ENCODE measurements around the gene CHAD.

CHAD gene

DNA sequence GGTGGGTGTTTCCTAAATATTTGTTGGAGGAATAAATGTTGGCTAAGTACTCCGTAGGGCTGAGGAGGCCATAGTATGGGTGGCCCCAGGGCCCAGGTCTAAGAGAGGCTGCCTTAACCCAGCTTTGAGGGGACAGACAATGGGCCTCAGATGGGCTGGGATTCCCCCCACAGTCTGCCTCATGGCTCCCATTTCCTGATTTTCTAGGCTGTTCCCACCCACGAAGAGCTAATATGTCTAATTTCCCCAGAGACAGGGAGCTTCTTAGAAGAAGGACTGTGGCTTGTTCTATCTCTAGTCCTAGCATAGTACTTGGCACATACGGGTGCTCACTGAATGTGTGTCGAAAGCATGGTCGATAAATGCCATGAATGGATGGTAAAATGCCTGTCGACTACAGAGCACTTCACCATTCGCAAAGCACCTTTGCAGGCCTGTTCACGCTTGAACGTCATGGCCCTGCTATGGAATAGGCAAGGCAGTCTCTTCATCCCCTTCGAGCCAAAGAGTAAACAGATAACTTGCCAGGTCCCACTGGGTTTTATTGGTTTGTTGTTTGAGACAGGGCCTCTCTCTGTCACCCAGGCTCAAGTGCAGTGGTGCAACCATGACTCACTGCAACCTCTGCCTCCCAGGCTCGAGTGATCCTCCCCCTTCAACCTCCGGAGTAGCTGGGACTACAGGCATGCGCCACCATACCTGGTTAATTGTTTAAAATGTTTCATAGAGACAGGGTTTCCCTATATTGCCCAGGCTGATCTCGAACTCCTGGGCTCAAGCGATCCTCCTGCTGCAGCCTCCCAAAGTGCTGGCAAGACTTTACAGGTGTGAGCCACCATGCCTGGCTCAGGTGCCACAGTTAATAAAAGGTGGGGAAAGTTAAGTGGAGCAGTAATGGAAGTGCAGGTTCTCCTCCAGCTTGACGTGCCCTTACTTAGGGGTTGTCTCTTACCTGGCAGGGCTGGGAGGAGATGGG, 9.7 kb downstream of the CHAD start:
- H3K4me1 ChIP-seq (ENCODE audit: control extremely low read depth in 1 of 4, control insufficient read depth in 4 of 4, insufficient read depth in 4 of 4, low read length in 3 of 4) = no peaks in the 10 kb centered on the region
- DNase-seq = no peak
- H3K4me3 ChIP-seq (ENCODE audit: control insufficient read depth in 1 of 7, extremely low read depth in 1 of 7, insufficient read depth in 4 of 7, low read depth in 2 of 7, low read length in 6 of 7) = no peak overlapping the region
- ChIA-PET POLR2A (no interaction called here), CTCF (interaction anchor here (1.1 kb wide), 1 partner anchor 24 kb away, joined by 3 read pairs; no protein-coding TSS in a partner anchor)
- H3K27me3 ChIP-seq (replicated peaks in 2 of 5; ENCODE audit: control insufficient read depth in 4 of 5, insufficient read depth in 5 of 5, low read length in 4 of 5) = no peaks in the 10 kb centered on the region
- H3K27ac ChIP-seq (ENCODE audit: insufficient read depth in 1 of 2, low read depth in 1 of 2, low read length in 2 of 2, poor library complexity in 1 of 2, severe bottlenecking in 2 of 2) = no peak overlapping the region
- peaks cover 0 to 11% (median 5%) of the 10 kb centered on the region in 4 experiments for H3K36me3 ChIP-seq (ENCODE audit: control insufficient read depth in 4 of 4, insufficient read depth in 4 of 4, low read length in 3 of 4)
- WGBS (ENCODE audit: insufficient coverage) = 92% methylated on average over 14 of the region's 16 CpGs
- H3K9me3 ChIP-seq (ENCODE audit: control extremely low read depth in 1 of 5, control insufficient read depth in 4 of 5, insufficient read depth in 2 of 5, low read depth in 1 of 5, low read length in 4 of 5) = no peaks in the 10 kb centered on the region

DNA sequence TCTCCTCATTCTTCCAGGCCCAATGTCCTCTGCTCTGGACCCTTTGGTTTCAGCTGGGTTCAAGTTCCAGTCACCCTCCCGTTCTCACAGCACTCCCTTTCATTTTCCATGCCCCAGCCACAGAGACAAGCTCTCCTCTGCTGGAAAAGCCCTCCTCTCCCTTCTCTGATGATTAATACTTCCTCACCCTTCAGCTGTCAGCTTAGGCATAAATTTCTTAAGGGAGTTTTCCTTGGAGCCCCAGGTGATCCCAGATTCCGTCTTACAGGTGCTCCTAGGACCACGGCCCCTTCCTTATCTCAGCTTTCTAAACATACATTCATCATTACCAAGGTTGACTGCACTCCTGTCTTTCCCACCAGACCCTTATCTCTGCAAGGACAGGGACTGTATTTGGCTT, 10.4 kb downstream of the CHAD start:
- Histone ChIP-seq H3K36me3 (ENCODE audit: control insufficient read depth in 4 of 4, insufficient read depth in 4 of 4, low read length in 3 of 4) (peaks cover 0 to 11% (median 5%) of the 10 kb centered on the region in 4 experiments), H3K4me3 (ENCODE audit: control insufficient read depth in 1 of 7, extremely low read depth in 1 of 7, insufficient read depth in 4 of 7, low read depth in 2 of 7, low read length in 6 of 7) (no peak overlapping the region), H3K27me3 (replicated peaks in 2 of 5; ENCODE audit: control insufficient read depth in 4 of 5, insufficient read depth in 5 of 5, low read length in 4 of 5) (no peaks in the 10 kb centered on the region), H3K27ac (ENCODE audit: insufficient read depth in 1 of 2, low read depth in 1 of 2, low read length in 2 of 2, poor library complexity in 1 of 2, severe bottlenecking in 2 of 2) (no peak overlapping the region), H3K4me1 (ENCODE audit: control extremely low read depth in 1 of 4, control insufficient read depth in 4 of 4, insufficient read depth in 4 of 4, low read length in 3 of 4) (no peaks in the 10 kb centered on the region), H3K9me3 (ENCODE audit: control extremely low read depth in 1 of 5, control insufficient read depth in 4 of 5, insufficient read depth in 2 of 5, low read depth in 1 of 5, low read length in 4 of 5) (no peaks in the 10 kb centered on the region)
- DNase-seq = no peak
- ChIA-PET POLR2A (no interaction called here), CTCF (interaction anchor here (0.5 to 1.1 kb wide), 2 partner anchors 23 to 1118 kb away, joined by 3 read pairs; no protein-coding TSS in a partner anchor)
- 60% methylated on average over 2 of the region's 3 CpGs for WGBS (ENCODE audit: insufficient coverage)

DNA sequence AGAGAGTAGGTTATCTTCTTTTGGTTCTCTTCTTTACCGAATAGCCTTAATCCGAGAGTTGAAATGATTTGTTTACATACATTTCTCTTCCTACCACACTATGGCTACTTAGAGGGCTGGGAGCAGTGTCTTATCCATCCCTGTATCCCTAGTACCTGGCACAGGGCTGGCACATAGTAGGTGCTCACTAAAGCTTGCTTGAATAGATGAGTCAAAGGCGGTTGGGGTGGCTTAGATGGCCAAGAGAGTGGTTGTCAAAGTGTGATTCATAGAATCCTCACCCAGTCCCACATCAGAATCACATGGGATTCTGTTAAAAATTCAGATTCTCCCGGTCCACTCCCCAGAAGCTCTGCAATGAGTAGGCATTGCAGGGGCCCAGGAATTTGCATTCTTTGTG, 11.1 kb downstream of the CHAD start:
- ChIA-PET POLR2A (no interaction called here), CTCF (interaction anchor here (0.5 to 1.1 kb wide), 2 partner anchors 22 to 1117 kb away, joined by 3 read pairs; no protein-coding TSS in a partner anchor)
- H3K36me3 ChIP-seq (ENCODE audit: control insufficient read depth in 4 of 4, insufficient read depth in 4 of 4, low read length in 3 of 4) = peaks cover 0 to 11% (median 3%) of the 10 kb centered on the region in 4 experiments
- H3K9me3 ChIP-seq (ENCODE audit: control extremely low read depth in 1 of 5, control insufficient read depth in 4 of 5, insufficient read depth in 2 of 5, low read depth in 1 of 5, low read length in 4 of 5) = no peaks in the 10 kb centered on the region
- no peak for DNase-seq
- H3K27me3 ChIP-seq (replicated peaks in 2 of 5; ENCODE audit: control insufficient read depth in 4 of 5, insufficient read depth in 5 of 5, low read length in 4 of 5) = no peaks in the 10 kb centered on the region
- peaks cover 0 to 5% (median 2%) of the 10 kb centered on the region in 4 experiments for H3K4me1 ChIP-seq (ENCODE audit: control extremely low read depth in 1 of 4, control insufficient read depth in 4 of 4, insufficient read depth in 4 of 4, low read length in 3 of 4)
- no peak overlapping the region for H3K4me3 ChIP-seq (ENCODE audit: control insufficient read depth in 1 of 7, extremely low read depth in 1 of 7, insufficient read depth in 4 of 7, low read depth in 2 of 7, low read length in 6 of 7)
- WGBS (ENCODE audit: insufficient coverage) = 100% methylated on average over 2 of the region's 4 CpGs
- no peak overlapping the region for H3K27ac ChIP-seq (ENCODE audit: insufficient read depth in 1 of 2, low read depth in 1 of 2, low read length in 2 of 2, poor library complexity in 1 of 2, severe bottlenecking in 2 of 2)

DNA sequence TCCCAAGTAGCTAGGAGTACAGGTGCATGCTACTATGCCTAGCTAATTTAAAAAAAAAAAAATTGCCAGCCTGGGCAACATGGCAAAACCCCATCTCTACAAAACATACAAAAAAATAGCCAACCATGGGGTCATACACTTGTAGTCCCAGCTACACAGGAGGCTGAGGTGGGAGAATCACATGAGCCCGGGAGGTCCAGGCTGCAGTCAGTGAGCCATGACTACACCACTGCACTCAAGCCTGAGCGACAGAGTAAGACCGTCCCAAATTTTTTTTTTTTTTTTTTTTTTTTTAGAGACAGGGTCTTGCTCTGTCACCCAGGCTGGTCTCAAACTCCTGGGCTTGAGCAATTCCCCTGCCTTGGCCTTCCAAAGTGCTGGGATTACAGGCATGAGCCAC, 14.8 kb downstream of the CHAD start:
- ChIA-PET POLR2A (no interaction called here), CTCF (interaction anchor here (0.7 to 1.5 kb wide), 2 partner anchors 18 to 24 kb away, joined by 3 to 4 read pairs; no protein-coding TSS in a partner anchor)
- Histone ChIP-seq H3K27ac (ENCODE audit: insufficient read depth in 1 of 2, low read depth in 1 of 2, low read length in 2 of 2, poor library complexity in 1 of 2, severe bottlenecking in 2 of 2) (no peak overlapping the region), H3K4me3 (ENCODE audit: control insufficient read depth in 1 of 7, extremely low read depth in 1 of 7, insufficient read depth in 4 of 7, low read depth in 2 of 7, low read length in 6 of 7) (no peak overlapping the region), H3K27me3 (replicated peaks in 2 of 5; ENCODE audit: control insufficient read depth in 4 of 5, insufficient read depth in 5 of 5, low read length in 4 of 5) (no peaks in the 10 kb centered on the region), H3K9me3 (ENCODE audit: control extremely low read depth in 1 of 5, control insufficient read depth in 4 of 5, insufficient read depth in 2 of 5, low read depth in 1 of 5, low read length in 4 of 5) (no peaks in the 10 kb centered on the region), H3K4me1 (ENCODE audit: control extremely low read depth in 1 of 4, control insufficient read depth in 4 of 4, insufficient read depth in 4 of 4, low read length in 3 of 4) (peaks cover 0 to 12% (median 6%) of the 10 kb centered on the region in 4 experiments), H3K36me3 (ENCODE audit: control insufficient read depth in 4 of 4, insufficient read depth in 4 of 4, low read length in 3 of 4) (no peaks in the 10 kb centered on the region)
- 94% methylated on average over 2 of the region's 3 CpGs for WGBS (ENCODE audit: insufficient coverage)
- DNase-seq = no peak

DNA sequence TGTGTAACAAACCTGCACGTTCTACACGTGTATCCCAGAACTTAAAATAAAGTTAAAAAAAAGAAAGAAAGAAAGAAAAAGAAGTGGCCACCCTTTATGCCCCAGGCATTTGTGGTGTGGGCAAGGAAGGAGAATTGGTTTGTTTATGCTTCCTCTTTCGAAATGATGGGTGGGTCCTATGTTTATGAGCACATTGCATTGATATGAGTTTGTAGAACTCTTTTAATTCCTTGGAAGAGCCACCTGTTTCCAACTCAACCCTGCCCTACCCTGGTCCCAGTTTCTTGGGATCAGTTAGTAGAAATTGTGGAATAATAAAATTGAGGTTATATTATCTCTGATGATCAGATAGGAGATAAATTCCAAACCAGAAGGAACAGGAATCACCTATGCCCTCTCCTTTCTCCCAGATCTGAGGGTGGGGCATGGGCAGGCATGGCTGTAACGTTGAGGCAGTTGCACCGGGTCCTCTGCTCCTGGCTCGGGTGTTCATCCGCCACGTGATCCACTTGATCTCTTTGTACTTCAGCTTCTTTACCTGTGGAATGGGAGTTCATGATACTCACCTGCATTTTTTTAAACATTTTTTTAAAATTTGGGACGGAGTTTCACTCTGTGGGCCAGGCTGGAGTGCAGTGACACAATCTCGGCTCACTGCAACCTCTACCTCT, 15.9 kb downstream of the CHAD start:
- DNase-seq = peak; percentile 13 to 62 (median 50)
- Histone ChIP-seq H3K36me3 (ENCODE audit: control insufficient read depth in 4 of 4, insufficient read depth in 4 of 4, low read length in 3 of 4) (no peaks in the 10 kb centered on the region), H3K27ac (ENCODE audit: insufficient read depth in 1 of 2, low read depth in 1 of 2, low read length in 2 of 2, poor library complexity in 1 of 2, severe bottlenecking in 2 of 2) (no peak overlapping the region), H3K4me3 (ENCODE audit: control insufficient read depth in 1 of 7, extremely low read depth in 1 of 7, insufficient read depth in 4 of 7, low read depth in 2 of 7, low read length in 6 of 7) (peak overlapping the region in 2 of 7 experiments; percentile 1 to 14), H3K27me3 (replicated peaks in 2 of 5; ENCODE audit: control insufficient read depth in 4 of 5, insufficient read depth in 5 of 5, low read length in 4 of 5) (no peaks in the 10 kb centered on the region), H3K9me3 (ENCODE audit: control extremely low read depth in 1 of 5, control insufficient read depth in 4 of 5, insufficient read depth in 2 of 5, low read depth in 1 of 5, low read length in 4 of 5) (no peaks in the 10 kb centered on the region), H3K4me1 (ENCODE audit: control extremely low read depth in 1 of 4, control insufficient read depth in 4 of 4, insufficient read depth in 4 of 4, low read length in 3 of 4) (peaks cover 0 to 12% (median 6%) of the 10 kb centered on the region in 4 experiments)
- 71% methylated on average over 3 of the region's 10 CpGs for whole genome bisulfite sequencing (ENCODE audit: insufficient coverage)
- POLR2A ChIA-PET = no interaction called here
- CTCF ChIA-PET = interaction anchor here (0.7 to 0.9 kb wide), 2 partner anchors 25 to 55 kb away, joined by 3 read pairs; no protein-coding TSS in a partner anchor

DNA sequence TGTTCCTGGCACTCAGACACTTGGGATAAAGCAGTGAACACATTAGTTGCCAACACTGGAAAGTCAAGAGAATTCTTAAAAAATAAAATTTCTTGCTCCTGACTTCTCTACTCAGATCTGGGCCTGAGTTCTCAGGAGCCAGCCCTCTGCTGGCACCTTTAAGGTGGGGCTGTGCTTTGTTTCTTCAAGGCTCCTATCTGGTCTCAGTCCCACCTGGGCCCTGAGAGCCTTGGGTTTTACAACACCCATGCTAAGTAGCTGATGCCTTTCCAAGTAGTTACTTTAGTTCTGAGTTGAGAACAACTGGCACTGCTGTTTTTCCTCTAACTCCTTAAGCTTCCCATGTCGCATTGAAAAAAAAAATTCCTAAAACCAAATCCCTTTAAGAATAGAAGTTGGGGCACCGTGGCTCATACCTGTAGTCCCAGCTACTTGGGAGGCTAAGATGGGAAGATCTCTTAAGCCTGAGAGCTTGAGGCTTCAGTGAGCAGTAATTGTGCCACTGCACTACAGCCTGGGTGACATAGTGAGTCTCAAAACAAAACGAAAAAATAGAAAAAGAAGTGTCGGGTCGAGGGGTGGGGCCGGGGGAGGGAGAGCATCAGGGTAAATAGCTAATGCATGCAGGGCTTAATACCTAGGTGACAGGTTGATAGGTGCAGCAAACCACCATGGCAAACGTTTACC, 16.6 kb downstream of the CHAD start:
- DNase-seq = no peak
- Histone ChIP-seq H3K4me3 (ENCODE audit: control insufficient read depth in 1 of 7, extremely low read depth in 1 of 7, insufficient read depth in 4 of 7, low read depth in 2 of 7, low read length in 6 of 7) (peak overlapping the region in 2 of 7 experiments; percentile 1 to 14), H3K36me3 (ENCODE audit: control insufficient read depth in 4 of 4, insufficient read depth in 4 of 4, low read length in 3 of 4) (no peaks in the 10 kb centered on the region), H3K27me3 (replicated peaks in 2 of 5; ENCODE audit: control insufficient read depth in 4 of 5, insufficient read depth in 5 of 5, low read length in 4 of 5) (no peaks in the 10 kb centered on the region), H3K4me1 (ENCODE audit: control extremely low read depth in 1 of 4, control insufficient read depth in 4 of 4, insufficient read depth in 4 of 4, low read length in 3 of 4) (peaks cover 0 to 12% (median 6%) of the 10 kb centered on the region in 4 experiments), H3K27ac (ENCODE audit: insufficient read depth in 1 of 2, low read depth in 1 of 2, low read length in 2 of 2, poor library complexity in 1 of 2, severe bottlenecking in 2 of 2) (no peak overlapping the region), H3K9me3 (ENCODE audit: control extremely low read depth in 1 of 5, control insufficient read depth in 4 of 5, insufficient read depth in 2 of 5, low read depth in 1 of 5, low read length in 4 of 5) (no peaks in the 10 kb centered on the region)
- ChIA-PET POLR2A (no interaction called here), CTCF (interaction anchor here (0.9 kb wide), 2 partner anchors 31 to 54 kb away, joined by 3 read pairs; no protein-coding TSS in a partner anchor)
- 100% methylated on average over 4 of the region's 7 CpGs for WGBS (ENCODE audit: insufficient coverage)

Data from common myeloid progenitor, CD34-positive (primary cell).